ENCODE results near the gene ZBTB38.

ZBTB38 gene

GRCh38 chr3:141368062-141368924, at the start of gene ZBTB38:
Gene ZBTB38, plus strand, starts transcription at chr3:141368504. Its CDS starts 73,885 bp downstream, at chr3:141442389.
- DNase-seq: no peak

- DNase-seq: no peak
Observed at GRCh38 chr3:141320399-141321108, 47.8 kb upstream of the ZBTB38 start.

GRCh38 chr3:141321109-141321497, 47.2 kb upstream of the ZBTB38 start:
- no peak for DNase-seq

GRCh38 chr3:141323936-141324704, 44.2 kb upstream of the ZBTB38 start:
- no peak for DNase-seq

GRCh38 chr3:141326123-141326522, 42.2 kb upstream of the ZBTB38 start:
- no peak for DNase-seq

GRCh38 chr3:141326626-141327025, 41.7 kb upstream of the ZBTB38 start:
- no peak for DNase-seq

GRCh38 chr3:141328286-141329166, 39.8 kb upstream of the ZBTB38 start:
- DNase-seq: no peak

- no peak for DNase-seq
Observed at GRCh38 chr3:141330235-141330634, 38.1 kb upstream of the ZBTB38 start.

- no peak for DNase-seq
Observed at GRCh38 chr3:141330718-141331376, 37.5 kb upstream of the ZBTB38 start.

GRCh38 chr3:141331377-141332318, 36.7 kb upstream of the ZBTB38 start:
- DNase-seq: no peak

- no peak for DNase-seq
Observed at GRCh38 chr3:141332416-141332815, 35.9 kb upstream of the ZBTB38 start.

GRCh38 chr3:141333836-141334626, 34.3 kb upstream of the ZBTB38 start:
- no peak for DNase-seq

GRCh38 chr3:141334627-141335250, 33.6 kb upstream of the ZBTB38 start:
- DNase-seq: no peak

GRCh38 chr3:141335531-141336061, 32.7 kb upstream of the ZBTB38 start:
- no peak for DNase-seq

GRCh38 chr3:141336672-141337522, 31.4 kb upstream of the ZBTB38 start:
- no peak for DNase-seq

- DNase-seq: no peak
Observed at GRCh38 chr3:141337523-141337854, 30.8 kb upstream of the ZBTB38 start.

GRCh38 chr3:141337991-141338390, 30.3 kb upstream of the ZBTB38 start:
- DNase-seq: no peak

GRCh38 chr3:141338881-141339280, 29.4 kb upstream of the ZBTB38 start:
- DNase-seq: no peak

All from stimulated activated CD4-positive, alpha-beta T cell treated with anti-CD3 and anti-CD28 coated beads, Interleukin-4, amount 100 ng/mL, for 24 hours (primary cell).